Tibial nerve (tissue), 4 donors: ENCODE data around the gene GAREM1. TPM values are rescaled to one million over a fixed set of nuclear protein-coding genes. Genes with fewer than 3 reads are reported as not detected.

Source experiments
- DNase-seq, 2 donors: peaks; one replicate each; pipeline ENCODE4 v3.0.0-alpha.2; 2019; ENCODE audit warnings: low spot score in 2 of 2
- H3K27ac ChIP-seq, 4 donors: fragments of 200-600 bp; sonication (generic) in 3 of 4; one replicate each; pipeline ENCODE4 v1.5.1; 2017 to 2019; ENCODE audit warnings: mild to moderate bottlenecking in 1 of 4
- H3K27me3 ChIP-seq, 2 donors: fragments of 200-600 bp; sonication (generic) in 1 of 2; one replicate each; pipeline versions ENCODE4 v1.5.1 to v1.6.0; 2017 to 2019
- H3K36me3 ChIP-seq, 3 donors: fragments of 200-600 bp; sonication (generic); one replicate each; pipeline ENCODE4 v1.5.1; 2018 to 2019
- H3K4me1 ChIP-seq, 4 donors: fragments of 200-600 bp; sonication (generic) in 3 of 4; one replicate each; pipeline ENCODE4 v1.5.1; 2017 to 2019
- H3K4me3 ChIP-seq, 4 donors: fragments of 200-600 bp; sonication (generic) in 3 of 4; one replicate each; pipeline ENCODE4 v1.5.1; 2017 to 2019; ENCODE audit warnings: mild to moderate bottlenecking in 1 of 4, moderate library complexity in 1 of 4
- H3K9me3 ChIP-seq, 4 donors: fragments of 200-600 bp; sonication (generic) in 3 of 4; one replicate each; pipeline ENCODE4 v1.5.1; 2017 to 2019
- CTCF ChIP-seq, 5 experiments: fragments of 200-600 bp in 3 of 5; fragments of 450-650 bp in 2 of 5; sonication (generic) in 3 of 5; IDR thresholded peaks; one replicate each; pipeline ENCODE4 v1.5.1; 2016 to 2019; ENCODE audit warnings: antibody characterized with exemption in 5 of 5, mild to moderate bottlenecking in 3 of 5, moderate library complexity in 2 of 5
- EP300 ChIP-seq, 2 donors: sonication (generic); formaldehyde crosslinking; IDR thresholded peaks; one replicate each; pipeline ENCODE4 v1.6.1; 2017; ENCODE audit warnings: antibody characterized with exemption in 2 of 2, mild to moderate bottlenecking in 1 of 2
- POLR2A ChIP-seq, 2 donors: fragments of 450-650 bp; IDR thresholded peaks; one replicate each; pipeline ENCODE4 v1.6.1; 2017; ENCODE audit warnings: antibody characterized with exemption in 2 of 2, mild to moderate bottlenecking in 2 of 2, moderate library complexity in 2 of 2
- WGBS, 2 donors: methylation state at CpG; one replicate each; pipeline ENCODE4 v1.1.5; 2018; 5-methylcytosine and 5-hydroxymethylcytosine counted together
- total RNA-seq, 4 donors: library from RNA; depleted of rRNA; stranded (reverse); fragments of >200 nt; gene quantifications; one replicate each; pipeline ENCODE4 v1.1.0, GENCODE V29; 2016

The GAREM1 gene
- total RNA-seq, 4 donors from 2014 or later: 25.1 to 33.0 (median 30.7) TPM

DNA sequence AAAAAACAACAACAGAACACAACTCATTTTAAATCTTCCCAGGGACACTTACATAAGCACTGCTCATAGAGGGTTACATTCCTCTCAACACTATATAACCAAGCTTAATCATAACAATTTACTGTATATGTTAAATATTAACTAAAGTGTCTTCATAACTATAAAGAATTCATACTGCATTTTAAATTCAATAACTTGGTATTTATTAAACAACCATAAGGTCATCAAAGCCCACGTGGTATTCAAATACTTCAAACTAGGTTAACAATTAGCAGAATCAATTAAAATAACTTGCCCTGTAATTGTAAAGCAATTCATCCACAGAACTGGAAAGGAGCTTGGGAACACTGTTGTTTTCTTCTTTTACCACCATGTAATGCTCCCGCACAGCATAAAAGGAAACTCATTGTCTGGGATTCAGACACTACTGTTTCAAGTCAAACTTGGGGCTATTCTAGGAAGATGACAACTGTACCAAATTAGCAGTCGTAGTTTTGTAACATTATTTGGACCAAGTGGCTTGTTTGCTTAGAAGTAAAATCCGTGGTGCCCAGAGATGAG lies 10.4 kb downstream of the GAREM1 start:
- Histone ChIP-seq H3K36me3 (no peaks in the 10 kb centered on the region), H3K9me3 (no peaks in the 10 kb centered on the region), H3K27ac (no peak overlapping the region), H3K27me3 (no peaks in the 10 kb centered on the region), H3K4me3 (no peak overlapping the region), H3K4me1 (peaks cover 0 to 31% (median 0%) of the 10 kb centered on the region in 4 donors)
- DNase-seq: no peak
- TF ChIP-seq CTCF (IDR thresholded peaks at IDR 0.05): no peak
- no peak for TF ChIP-seq POLR2A (IDR thresholded peaks at IDR 0.05)
- no peak for TF ChIP-seq EP300 (IDR thresholded peaks at IDR 0.05)
- WGBS, 2 donors: 44 to 57% methylated on average over 4 of the region's 4 CpGs

DNA sequence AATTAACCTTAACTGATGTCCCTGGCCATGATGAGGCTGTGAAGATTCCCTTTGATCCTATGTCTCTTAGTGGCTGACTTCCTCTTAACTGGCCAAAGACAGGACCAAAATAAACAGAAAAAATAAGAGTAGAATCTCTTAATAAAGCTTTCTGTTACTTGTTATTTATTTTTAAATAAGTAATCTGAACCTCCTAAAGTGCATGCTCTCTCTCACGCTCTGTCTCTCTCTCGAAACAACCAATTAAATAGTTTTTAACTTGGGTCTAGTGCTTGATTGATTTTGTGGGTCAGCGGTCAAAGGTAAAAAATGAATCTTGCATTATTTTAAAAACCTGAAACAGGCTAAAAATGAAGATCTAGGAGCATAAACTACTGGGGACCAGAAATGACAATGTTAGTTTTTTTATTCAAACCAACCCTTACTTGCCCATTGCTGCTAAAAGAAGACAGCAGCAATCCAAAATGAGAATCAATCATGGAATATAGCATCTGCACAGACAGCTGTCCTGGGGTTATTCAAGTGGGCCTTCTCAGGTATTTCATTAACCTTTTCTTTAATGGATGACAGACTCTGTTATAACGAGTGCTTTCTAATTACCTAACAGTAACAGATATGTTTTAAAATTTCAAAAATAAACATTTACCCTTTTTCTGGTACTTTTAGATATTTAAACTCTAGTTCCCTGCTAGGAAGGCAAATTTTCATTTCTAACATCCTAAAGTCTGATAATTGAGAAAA lies 11.2 kb downstream of the GAREM1 start:
- DNase-seq: no peak
- Histone ChIP-seq H3K27ac (no peak overlapping the region), H3K4me1 (peaks cover 0 to 38% (median 0%) of the 10 kb centered on the region in 4 donors), H3K36me3 (no peaks in the 10 kb centered on the region), H3K9me3 (no peaks in the 10 kb centered on the region), H3K27me3 (no peaks in the 10 kb centered on the region), H3K4me3 (no peak overlapping the region)
- 82 to 84% methylated on average over 4 of the region's 4 CpGs for WGBS, 2 donors
- no peak for TF ChIP-seq EP300 (IDR thresholded peaks at IDR 0.05)
- TF ChIP-seq CTCF (IDR thresholded peaks at IDR 0.05): no peak
- no peak for TF ChIP-seq POLR2A (IDR thresholded peaks at IDR 0.05)

DNA sequence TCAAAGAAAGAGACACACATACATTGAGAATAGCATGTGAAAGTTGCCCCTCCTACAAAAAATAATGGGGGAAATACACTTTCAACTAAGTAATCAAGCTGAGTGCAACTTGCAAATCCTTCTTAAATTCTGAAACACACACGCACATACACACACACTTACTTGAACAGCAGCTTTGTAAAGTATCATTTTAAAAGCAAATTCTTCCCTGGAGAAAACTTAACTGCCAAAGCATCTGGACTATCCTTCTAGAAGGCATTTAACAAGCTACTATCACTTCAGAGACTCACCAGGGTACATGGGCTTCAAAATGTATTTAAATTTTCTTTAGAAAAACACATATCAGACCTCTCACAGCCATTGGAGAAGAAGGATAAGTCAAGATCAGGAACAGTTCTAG lies 15.3 kb downstream of the GAREM1 start:
- no peak for DNase-seq
- Histone ChIP-seq H3K27ac (peak overlapping the region in 1 of 4 donors; percentile 4), H3K36me3 (no peaks in the 10 kb centered on the region), H3K4me1 (peaks cover 0 to 55% (median 0%) of the 10 kb centered on the region in 4 donors), H3K27me3 (no peaks in the 10 kb centered on the region), H3K4me3 (no peak overlapping the region), H3K9me3 (no peaks in the 10 kb centered on the region)
- 48 to 56% methylated on average over 1 of the region's 1 CpG for WGBS, 2 donors
- TF ChIP-seq EP300 (IDR thresholded peaks at IDR 0.05) (no peak), CTCF (IDR thresholded peaks at IDR 0.05) (no peak), POLR2A (IDR thresholded peaks at IDR 0.05) (no peak)

- 24 to 52% methylated on average over 1 of the region's 1 CpG for WGBS, 2 donors
- no peak for DNase-seq
- TF ChIP-seq POLR2A (IDR thresholded peaks at IDR 0.05) (no peak), EP300 (IDR thresholded peaks at IDR 0.05) (no peak), CTCF (IDR thresholded peaks at IDR 0.05) (no peak)
- Histone ChIP-seq H3K27ac (no peak overlapping the region), H3K4me1 (peaks cover 0 to 54% (median 1%) of the 10 kb centered on the region in 4 donors), H3K4me3 (no peak overlapping the region), H3K36me3 (no peaks in the 10 kb centered on the region), H3K9me3 (no peaks in the 10 kb centered on the region), H3K27me3 (no peaks in the 10 kb centered on the region)
Measured at GRCh38 chr18:32454593-32454992, 16.1 kb downstream of the GAREM1 start.

GRCh38 chr18:32450874-32451273 lies 19.8 kb downstream of the GAREM1 start:
- no peaks in the 10 kb centered on the region for H3K9me3 ChIP-seq
- no peaks in the 10 kb centered on the region for H3K36me3 ChIP-seq
- H3K4me3 ChIP-seq: no peak overlapping the region
- H3K4me1 ChIP-seq: peaks cover 0 to 51% (median 4%) of the 10 kb centered on the region in 4 donors
- DNase-seq: no peak
- no peaks in the 10 kb centered on the region for H3K27me3 ChIP-seq
- TF ChIP-seq CTCF (IDR thresholded peaks at IDR 0.05) (no peak), EP300 (IDR thresholded peaks at IDR 0.05) (no peak), POLR2A (IDR thresholded peaks at IDR 0.05) (no peak)
- H3K27ac ChIP-seq: no peak overlapping the region
